ENCODE results near the gene CHMP4A. TPM values are rescaled to one million over a fixed set of nuclear protein-coding genes. Genes with fewer than 3 reads are reported as not detected.

The CHMP4A gene
- total and polyA plus RNA-seq, 9 of the 15 experiments (the other 6 are each of a cell fraction or from before 2014, with no cell fraction given): 28.8 to 104 (median 52.7) TPM

- TF ChIP-seq VEZF1 (CRISPR knock-in tag; IDR thresholded peaks at IDR 0.05) (peak; percentile 54), EP300 (IDR thresholded peaks at IDR 0.05; ENCODE audit: low read length) (0 out of 2 replicates have a peak, but pooled peaks have one; percentile 8), FIP1L1 (IDR thresholded peaks at IDR 0.05; ENCODE audit: low read depth, low read length, poor library complexity, severe bottlenecking) (peak; percentile 63), EP400 (IDR thresholded peaks at IDR 0.05) (peak; percentile 91), FOSL1 (tag; conservative IDR thresholded peaks at IDR 0.05) (no peak), RAD51 (IDR thresholded peaks at IDR 0.05; ENCODE audit: borderline replicate concordance, low read depth) (peak; percentile 99), POLR2AphosphoS5 (IDR thresholded peaks at IDR 0.05; ENCODE audit: control insufficient read depth, insufficient read depth, low read depth, low read length) (no peak; the same call in 1 of the 2 replicates), ZNF140 (CRISPR knock-in tag; IDR thresholded peaks at IDR 0.05) (no peak), ZZZ3 (IDR thresholded peaks at IDR 0.05) (no peak), TAF9B (IDR thresholded peaks at IDR 0.05; ENCODE audit: partially characterized antibody) (peak; percentile 78), KLF13 (tag; IDR thresholded peaks at IDR 0.05; ENCODE audit: borderline replicate concordance, low read depth) (0 out of 2 replicates have a peak, but pooled peaks have one; percentile 54), MXD1 (CRISPR knock-in tag; IDR thresholded peaks at IDR 0.05; ENCODE audit: borderline replicate concordance, poor library complexity, severe bottlenecking) (no peak), NCOR1 (IDR thresholded peaks at IDR 0.05) (peak; percentile 61), CEBPG (CRISPR knock-in tag; IDR thresholded peaks at IDR 0.05) (peak; percentile 63; the same call in 1 of the 2 replicates), CEBPG (tag; conservative IDR thresholded peaks at IDR 0.05 in 1 of 2, IDR thresholded peaks at IDR 0.05 in 1 of 2) (peak in 1 of 2 experiments; percentile 27; a peak in 1 of 4 replicates), NR2C1 (IDR thresholded peaks at IDR 0.05) (peak; percentile 68), NR2C1 (tag; IDR thresholded peaks at IDR 0.05) (no peak), TFAP4 (CRISPR knock-in tag; IDR thresholded peaks at IDR 0.05; ENCODE audit: borderline replicate concordance) (peak; percentile 70; the same call in 1 of the 2 replicates), SMC3 (conservative IDR thresholded peaks at IDR 0.05; ENCODE audit: insufficient read depth, low read depth, low read length) (peak; percentile 8; the same call in 1 of the 2 replicates), CREBBP (IDR thresholded peaks at IDR 0.05; ENCODE audit: low read depth, low read length) (no peak), CTBP1 (IDR thresholded peaks at IDR 0.05; ENCODE audit: borderline replicate concordance) (peak; percentile 39; the same call in 1 of the 2 replicates), ZFX (CRISPR knock-in tag; IDR thresholded peaks at IDR 0.05) (peak; percentile 21; the same call in 1 of the 2 replicates), ZNF347 (CRISPR knock-in tag; IDR thresholded peaks at IDR 0.05; ENCODE audit: low read depth) (no peak), ZNF263 (CRISPR knock-in tag; IDR thresholded peaks at IDR 0.05; ENCODE audit: borderline replicate concordance) (peak; percentile 94), RNF2 (IDR thresholded peaks at IDR 0.05) (no peak), ELF4 (CRISPR knock-in tag; IDR thresholded peaks at IDR 0.05) (peak; percentile 85)
Measured at GRCh38 chr14:24212924-24213865, at the start of gene CHMP4A (continued).

Measured in K562 (cell line).